Eye (tissue), 1 donor: ENCODE data around the gene KCNJ1.

Experiments
- DNase-seq: peaks from one replicate; pipeline ENCODE4 v3.0.0-alpha.2; 2015

Gene KCNJ1

GRCh38 chr11:128901653-128902514, 34.8 kb upstream of the KCNJ1 start:
- DNase-seq = peak; percentile 70

- DNase-seq = no peak
Measured at GRCh38 chr11:128900468-128900867, 33.4 kb upstream of the KCNJ1 start.

GRCh38 chr11:128898580-128899344, 31.7 kb upstream of the KCNJ1 start:
- DNase-seq = no peak

- no peak for DNase-seq
Measured at GRCh38 chr11:128897826-128898225, 30.7 kb upstream of the KCNJ1 start.

- DNase-seq = no peak
Measured at GRCh38 chr11:128896356-128896755, 29.3 kb upstream of the KCNJ1 start.

- no peak for DNase-seq
Measured at GRCh38 chr11:128895526-128895925, 28.4 kb upstream of the KCNJ1 start.

- no peak for DNase-seq
Measured at GRCh38 chr11:128894685-128895084, 27.6 kb upstream of the KCNJ1 start.

GRCh38 chr11:128894286-128894681, 27.2 kb upstream of the KCNJ1 start:
- DNase-seq = no peak

- DNase-seq = no peak
Measured at GRCh38 chr11:128893578-128894285, 26.6 kb upstream of the KCNJ1 start.

GRCh38 chr11:128892866-128893565, 25.9 kb upstream of the KCNJ1 start:
- DNase-seq = no peak

- DNase-seq = no peak
Measured at GRCh38 chr11:128891913-128892398, 24.9 kb upstream of the KCNJ1 start.

GRCh38 chr11:128890543-128891368, 23.7 kb upstream of the KCNJ1 start, which contains the start of gene KCNJ5:
TSS of gene KCNJ5 (plus strand) at chr11:128891356. CDS start at chr11:128911274, 19,918 bp downstream.
- DNase-seq = peak; percentile 87

- DNase-seq = no peak
Measured at GRCh38 chr11:128890216-128890542, 23.1 kb upstream of the KCNJ1 start.

GRCh38 chr11:128889657-128890213, 22.6 kb upstream of the KCNJ1 start:
- DNase-seq = peak; percentile 46

- DNase-seq = no peak
Measured at GRCh38 chr11:128888034-128888985, 21.2 kb upstream of the KCNJ1 start.

- no peak for DNase-seq
Measured at GRCh38 chr11:128886406-128887124, 19.5 kb upstream of the KCNJ1 start.

GRCh38 chr11:128884703-128885338, 17.7 kb upstream of the KCNJ1 start:
- DNase-seq = peak; percentile 92

GRCh38 chr11:128884054-128884453, 17.0 kb upstream of the KCNJ1 start:
- no peak for DNase-seq

GRCh38 chr11:128882451-128882850, 15.4 kb upstream of the KCNJ1 start:
- no peak for DNase-seq
